HG02870 (cell line): ENCODE results near the gene ITGAD.
"Not testable (repeated sequence)": the region's sequence is repeated elsewhere in the genome, so short reads cannot be mapped to it uniquely, and the experiment has no call there.

Experiments used
- ATAC-seq: cut with Tn5 transposase; IDR thresholded peaks from one replicate; pipeline ENCODE4 v1.9.1; 2021; ENCODE audit warnings: mild to moderate bottlenecking, moderate library complexity; ENCODE audit not compliant: unreplicated experiment

The ITGAD gene

GRCh38 chr16:31429314-31429713 lies 36.2 kb downstream of the ITGAD start:
- no peak for ATAC-seq

GRCh38 chr16:31429796-31430195 lies 36.7 kb downstream of the ITGAD start:
- ATAC-seq, result no peak

GRCh38 chr16:31430380-31431052 lies 37.4 kb downstream of the ITGAD start:
- ATAC-seq, result no peak

- no peak for ATAC-seq
Measured at GRCh38 chr16:31435341-31436220, 42.4 kb downstream of the ITGAD start.

GRCh38 chr16:31436221-31437045 lies 43.3 kb downstream of the ITGAD start:
- no peak for ATAC-seq

- no peak for ATAC-seq
Measured at GRCh38 chr16:31438414-31438813, 45.3 kb downstream of the ITGAD start.

- not testable (repeated sequence) for ATAC-seq
Measured at GRCh38 chr16:31439023-31439422, 45.9 kb downstream of the ITGAD start.

GRCh38 chr16:31439519-31439918 lies 46.4 kb downstream of the ITGAD start:
- no peak for ATAC-seq

GRCh38 chr16:31440516-31441184 lies 47.5 kb downstream of the ITGAD start:
- no peak for ATAC-seq

GRCh38 chr16:31441956-31442355 lies 48.8 kb downstream of the ITGAD start:
- ATAC-seq, result no peak

- not testable (repeated sequence) for ATAC-seq
Measured at GRCh38 chr16:31445931-31446330, 52.8 kb downstream of the ITGAD start.

- ATAC-seq, result no peak
Measured at GRCh38 chr16:31451201-31451600, 58.1 kb downstream of the ITGAD start.

- peak; percentile 70 for ATAC-seq
Measured at GRCh38 chr16:31451681-31452351, 58.7 kb downstream of the ITGAD start.

GRCh38 chr16:31452631-31453106 lies 59.5 kb downstream of the ITGAD start:
- no peak for ATAC-seq

- ATAC-seq, result no peak
Measured at GRCh38 chr16:31453255-31454204, 60.4 kb downstream of the ITGAD start.

- no peak for ATAC-seq
Measured at GRCh38 chr16:31455601-31456314, 62.6 kb downstream of the ITGAD start.

GRCh38 chr16:31456988-31457360 lies 63.8 kb downstream of the ITGAD start:
- no peak for ATAC-seq

GRCh38 chr16:31458073-31458843 lies 65.1 kb downstream of the ITGAD start:
- peak; percentile 8 for ATAC-seq
